Subcutaneous abdominal adipose tissue (tissue), 5 donors: ENCODE measurements around the gene EMC1.
A peak's percentile ranks its signal among the peaks of the same experiment; 100 is the strongest.
"Not testable (repeated sequence)": the region's sequence is repeated elsewhere in the genome, so short reads cannot be mapped to it uniquely, and the experiment has no call there.

Experiments
- H3K27ac ChIP-seq: one replicate; pipeline ENCODE4 v1.7.0; 2013; ENCODE audit warnings: low read depth, mild to moderate bottlenecking, inconsistent platforms, low read length, moderate library complexity
- H3K27me3 ChIP-seq, 5 donors: one replicate each; pipeline ENCODE4 v1.7.0; 2013; ENCODE audit warnings: low read length in 5 of 5, inconsistent platforms in 1 of 5; ENCODE audit not compliant: control insufficient read depth in 5 of 5, insufficient read depth in 4 of 5
- H3K36me3 ChIP-seq, 5 donors: one replicate each; pipeline ENCODE4 v1.7.0; 2013; ENCODE audit warnings: low read length in 5 of 5; ENCODE audit not compliant: control insufficient read depth in 5 of 5, insufficient read depth in 5 of 5
- H3K4me1 ChIP-seq, 5 donors: one replicate each; pipeline ENCODE4 v1.7.0; 2013; ENCODE audit warnings: low read length in 5 of 5, mild to moderate bottlenecking in 3 of 5, moderate library complexity in 1 of 5; ENCODE audit not compliant: control insufficient read depth in 5 of 5, insufficient read depth in 5 of 5
- H3K4me3 ChIP-seq, 5 donors: one replicate each; pipeline ENCODE4 v1.7.0; 2013; ENCODE audit warnings: low read length in 5 of 5, low read depth in 1 of 5
- H3K9ac ChIP-seq, 5 donors: one replicate each; pipeline ENCODE4 v1.7.0; 2013; ENCODE audit warnings: low read length in 5 of 5, mild to moderate bottlenecking in 4 of 5, moderate library complexity in 3 of 5
- H3K9me3 ChIP-seq, 5 donors: one replicate each; pipeline ENCODE4 v1.7.0; 2013; ENCODE audit warnings: low read length in 5 of 5; ENCODE audit not compliant: control insufficient read depth in 5 of 5
- donor health status: healthy.
- donor health status: healthy.
- donor health status: healthy.
- donor health status: healthy.
- donor health status: healthy.

The EMC1 gene

DNA sequence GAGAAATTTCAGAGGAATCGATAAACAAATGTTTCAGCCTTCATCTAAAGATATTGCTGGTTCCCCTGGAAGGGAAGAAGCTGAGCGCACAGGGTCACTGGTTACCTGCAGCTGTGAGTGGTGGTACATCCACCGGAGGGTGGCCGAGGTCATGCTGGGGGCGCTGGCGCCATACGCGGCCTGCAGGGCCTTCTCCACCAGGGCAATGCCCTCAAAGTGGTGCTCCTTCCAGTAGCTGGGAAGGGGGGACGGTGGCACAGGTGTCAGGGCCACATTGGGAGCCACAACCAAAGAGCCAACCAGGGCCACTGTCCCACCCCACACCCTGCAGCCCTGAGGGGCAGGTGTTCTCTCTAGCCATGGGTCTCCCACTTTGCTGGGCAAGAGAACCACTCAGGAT, 32.6 kb upstream of the EMC1 start:
- no peak overlapping the region for H3K27ac ChIP-seq

DNA sequence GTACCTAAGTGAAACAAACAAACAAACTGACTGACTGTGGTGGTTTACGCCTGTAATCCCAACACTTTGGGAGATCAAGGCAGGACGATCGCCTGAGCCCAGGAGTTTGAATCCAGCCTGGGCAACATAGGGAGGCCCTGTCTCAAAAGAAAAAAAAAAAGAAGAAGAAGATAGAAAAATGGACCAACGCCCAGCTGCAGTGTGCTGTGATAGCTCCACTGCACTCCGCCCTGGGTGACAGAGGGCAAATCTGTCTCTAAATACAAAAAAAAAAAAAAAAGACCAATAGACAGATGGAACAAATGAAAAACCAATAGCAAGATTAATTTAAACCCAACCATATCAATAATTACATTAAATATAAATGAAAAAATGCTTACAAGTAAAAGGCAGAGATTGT, 23.3 kb upstream of the EMC1 start:
- peaks cover 0 to 5% (median 0%) of the 10 kb centered on the region in 5 donors for H3K36me3 ChIP-seq
- peaks cover 0 to 5% (median 3%) of the 10 kb centered on the region in 5 donors for H3K27me3 ChIP-seq
- peaks cover 0 to 3% (median 0%) of the 10 kb centered on the region in 5 donors for H3K4me1 ChIP-seq
- peak overlapping the region in 1 of 5 donors; percentile 30 for H3K4me3 ChIP-seq
- H3K9me3 ChIP-seq: peaks cover 0 to 13% (median 3%) of the 10 kb centered on the region in 5 donors
- no peak overlapping the region for H3K9ac ChIP-seq
- no peak overlapping the region for H3K27ac ChIP-seq

More for the DNA sequence above, 32.6 kb upstream of the EMC1 start:
- Histone ChIP-seq H3K4me1 (peaks cover 0 to 8% (median 4%) of the 10 kb centered on the region in 5 donors), H3K36me3 (peaks cover 0 to 5% (median 2%) of the 10 kb centered on the region in 5 donors), H3K27me3 (no peaks in the 10 kb centered on the region), H3K9ac (no peak overlapping the region), H3K4me3 (no peak overlapping the region), H3K9me3 (no peaks in the 10 kb centered on the region)

DNA sequence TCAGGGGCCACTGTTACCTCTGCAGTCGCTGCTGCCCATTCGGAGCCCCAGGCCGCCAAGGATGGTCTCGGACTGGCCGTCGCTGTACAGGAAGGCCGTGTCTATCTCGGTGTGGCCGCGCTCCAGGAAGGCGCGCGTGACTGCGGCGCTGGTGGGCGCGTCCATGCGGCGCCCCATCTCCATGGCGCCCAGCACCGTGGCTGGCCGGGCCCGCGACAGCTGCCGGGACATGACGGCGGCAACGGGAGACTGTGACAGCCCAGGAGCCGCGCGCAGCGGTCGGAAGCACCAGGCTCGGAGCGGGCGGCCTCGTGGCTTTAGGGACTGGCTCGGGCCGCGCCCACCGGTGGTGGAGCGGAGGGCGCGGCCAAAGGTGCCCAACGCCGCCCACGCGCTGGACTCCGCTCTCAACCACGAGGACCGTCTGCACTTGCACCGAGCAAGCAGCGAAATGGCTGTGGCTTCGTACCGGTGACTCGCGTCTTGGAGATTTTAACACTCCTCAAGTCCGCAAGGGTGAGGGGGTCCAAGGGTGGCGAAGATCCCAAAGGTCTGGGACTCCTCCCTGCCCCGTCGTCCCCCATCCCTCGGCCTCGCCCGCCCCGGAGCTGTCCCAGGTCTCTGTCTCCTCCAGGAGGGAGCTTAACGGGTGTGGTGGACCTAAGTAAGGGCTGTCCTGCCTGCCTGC, 22.7 kb upstream of the EMC1 start:
- not testable (repeated sequence) for H3K27me3 ChIP-seq, H3K9ac ChIP-seq, H3K36me3 ChIP-seq, H3K4me1 ChIP-seq, H3K27ac ChIP-seq
- Histone ChIP-seq H3K4me3 (peak overlapping the region in 1 of 5 donors; percentile 30), H3K9me3 (peaks cover 0 to 13% (median 3%) of the 10 kb centered on the region in 5 donors)

- no peak overlapping the region for H3K9ac ChIP-seq
- peaks cover 0 to 5% (median 0%) of the 10 kb centered on the region in 5 donors for H3K36me3 ChIP-seq
- no peak overlapping the region for H3K27ac ChIP-seq
- peaks cover 0 to 3% (median 0%) of the 10 kb centered on the region in 5 donors for H3K4me1 ChIP-seq
- peaks cover 0 to 13% (median 3%) of the 10 kb centered on the region in 5 donors for H3K9me3 ChIP-seq
- H3K27me3 ChIP-seq: peaks cover 0 to 5% (median 3%) of the 10 kb centered on the region in 5 donors
- H3K4me3 ChIP-seq: no peak overlapping the region
Measured at GRCh38 chr1:19273106-19273843, 22.0 kb upstream of the EMC1 start.

DNA sequence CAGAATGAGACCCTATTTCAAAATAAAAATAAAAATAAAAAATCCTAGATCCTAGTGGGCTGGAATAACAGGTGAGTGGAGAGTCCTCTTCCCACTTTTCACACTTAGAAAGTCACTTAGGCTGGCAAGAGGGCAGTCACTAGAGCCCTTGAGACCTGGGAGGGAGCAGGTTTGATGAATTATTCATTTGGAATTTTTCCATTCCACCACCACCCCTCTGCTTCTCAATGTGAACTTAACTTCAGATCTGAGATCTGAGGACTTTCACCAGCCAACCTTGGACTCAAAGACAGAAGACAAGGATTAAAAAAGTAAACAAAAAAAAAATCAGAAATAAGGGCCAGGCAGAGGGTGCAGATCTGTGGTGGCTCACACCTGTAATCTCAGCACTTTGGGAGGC, 20.7 kb upstream of the EMC1 start:
- peaks cover 0 to 3% (median 0%) of the 10 kb centered on the region in 5 donors for H3K4me1 ChIP-seq
- H3K9me3 ChIP-seq: peaks cover 0 to 8% (median 3%) of the 10 kb centered on the region in 5 donors
- H3K27ac ChIP-seq: no peak overlapping the region
- peaks cover 0 to 5% (median 0%) of the 10 kb centered on the region in 5 donors for H3K36me3 ChIP-seq
- H3K4me3 ChIP-seq: no peak overlapping the region
- H3K9ac ChIP-seq: no peak overlapping the region
- peaks cover 0 to 5% (median 3%) of the 10 kb centered on the region in 5 donors for H3K27me3 ChIP-seq

- H3K4me1 ChIP-seq: not testable (repeated sequence)
Measured at GRCh38 chr1:19270343-19270730, 19.0 kb upstream of the EMC1 start.

DNA sequence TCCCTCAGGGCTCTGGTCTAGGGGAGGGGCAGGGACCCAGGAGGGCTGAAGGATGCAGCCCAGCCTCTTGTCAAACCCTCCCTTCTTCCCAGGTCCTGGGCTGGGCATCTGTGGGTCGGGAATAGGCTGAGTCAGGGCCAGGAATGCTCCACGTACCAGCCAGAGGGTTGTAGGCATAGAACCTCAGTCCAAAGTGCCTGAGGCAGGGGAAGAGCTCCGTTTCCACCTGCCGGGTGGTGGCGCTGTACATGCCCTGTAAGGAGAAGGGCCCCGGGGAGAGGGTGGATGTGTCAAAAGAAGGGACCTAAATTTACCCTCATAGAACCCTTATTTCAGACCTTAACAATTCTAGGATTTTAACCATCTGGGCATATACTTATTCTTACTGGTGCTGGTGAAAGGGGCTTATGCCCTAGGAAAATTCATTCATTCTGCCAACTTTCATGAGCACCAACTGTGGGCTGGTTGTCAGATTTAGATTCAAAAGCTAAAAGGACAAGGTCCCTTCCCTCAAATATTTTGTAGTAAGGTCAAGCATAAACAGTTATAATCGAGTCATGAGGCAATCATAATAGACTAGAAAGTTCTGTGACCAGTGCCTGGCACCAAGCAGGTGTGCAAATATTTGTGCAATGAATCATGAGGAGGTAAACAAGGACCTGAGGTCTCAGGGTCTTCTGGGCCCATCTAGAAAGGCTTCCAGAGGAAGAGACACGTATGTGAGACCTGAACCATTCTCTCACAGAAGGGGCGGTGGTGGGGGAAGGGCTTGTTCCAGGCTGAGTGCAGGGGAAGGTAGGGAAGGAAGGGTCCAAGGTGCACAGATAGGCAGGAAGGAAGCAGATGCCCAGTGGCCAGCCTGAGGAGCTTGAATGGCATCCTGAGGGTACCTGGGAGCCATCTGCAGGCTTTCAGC, 18.4 kb upstream of the EMC1 start:
- not testable (repeated sequence) for H3K9ac ChIP-seq, H3K27ac ChIP-seq, H3K4me1 ChIP-seq, H3K4me3 ChIP-seq, H3K27me3 ChIP-seq, H3K9me3 ChIP-seq, H3K36me3 ChIP-seq

More at GRCh38 chr1:19270343-19270730, 19.0 kb upstream of the EMC1 start:
- H3K9me3 ChIP-seq, H3K4me3 ChIP-seq, H3K9ac ChIP-seq, H3K27me3 ChIP-seq, H3K36me3 ChIP-seq, H3K27ac ChIP-seq: not testable (repeated sequence)

DNA sequence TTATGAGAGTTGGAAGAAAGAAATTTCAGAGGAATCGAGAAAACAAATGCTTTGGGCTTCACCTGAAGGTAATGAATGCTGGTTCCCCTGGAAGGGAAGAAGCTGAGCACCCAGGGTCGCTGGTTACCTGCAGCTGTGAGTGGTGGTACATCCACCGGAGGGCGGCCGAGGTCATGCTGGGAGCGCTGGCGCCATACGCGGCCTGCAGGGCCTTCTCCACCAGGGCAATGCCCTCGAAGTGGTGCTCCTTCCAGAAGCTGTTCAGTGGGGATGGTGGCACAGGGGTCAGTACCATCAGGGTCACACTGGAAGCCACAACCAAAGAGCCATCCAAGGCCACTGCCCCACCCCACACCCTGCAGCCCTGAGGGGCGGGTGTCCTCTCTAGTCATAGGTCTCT, 17.1 kb upstream of the EMC1 start:
- peaks cover 0 to 5% (median 0%) of the 10 kb centered on the region in 5 donors for H3K36me3 ChIP-seq
- no peak overlapping the region for H3K9ac ChIP-seq
- no peak overlapping the region for H3K4me3 ChIP-seq
- peaks cover 0 to under 1% (median 0%) of the 10 kb centered on the region in 5 donors for H3K27me3 ChIP-seq
- H3K4me1 ChIP-seq: no peaks in the 10 kb centered on the region
- H3K9me3 ChIP-seq: no peaks in the 10 kb centered on the region
- H3K27ac ChIP-seq: no peak overlapping the region

GRCh38 chr1:19262744-19263143, 11.4 kb upstream of the EMC1 start:
- no peaks in the 10 kb centered on the region for H3K27me3 ChIP-seq
- H3K4me1 ChIP-seq: peaks cover 0 to 2% (median 0%) of the 10 kb centered on the region in 5 donors
- H3K9me3 ChIP-seq: no peaks in the 10 kb centered on the region
- H3K4me3 ChIP-seq: no peak overlapping the region
- no peak overlapping the region for H3K27ac ChIP-seq
- no peak overlapping the region for H3K9ac ChIP-seq
- peaks cover 0 to 33% (median 29%) of the 10 kb centered on the region in 5 donors for H3K36me3 ChIP-seq
